Thoracic aorta (tissue), 2 donors: ENCODE measurements around the gene SEC16B. TPM values are rescaled to one million over a fixed set of nuclear protein-coding genes. Genes with fewer than 3 reads are reported as not detected.

ENCODE experiments used
- ATAC-seq: fragments of 150-250 bp; one replicate; pipeline ENCODE4 v1.8.0; 2017; ENCODE audit warnings: low read depth; ENCODE audit not compliant: insufficient number of reproducible peaks, low FRiP score
- DNase-seq: peaks from one replicate; pipeline ENCODE4 v3.0.0-alpha.2; 2020; ENCODE audit warnings: low spot score
- H3K27ac ChIP-seq, 2 donors: fragments of 200-600 bp; sonication (generic); 1 replicate in 1 of 2; 2 replicates in 1 of 2; pipeline ENCODE4 v1.5.1; 2016; ENCODE audit warnings: mild to moderate bottlenecking in 2 of 2, moderate library complexity in 2 of 2
- H3K27me3 ChIP-seq: fragments of 200-600 bp; sonication (generic); replicated peaks from 2 replicates; pipeline ENCODE4 v1.6.0; 2016; ENCODE audit warnings: mild to moderate bottlenecking; ENCODE audit not compliant: insufficient read depth
- H3K36me3 ChIP-seq: fragments of 200-600 bp; sonication (generic); one replicate; pipeline ENCODE4 v1.5.1; 2016
- H3K4me1 ChIP-seq, 2 donors: fragments of 200-600 bp; sonication (generic); 1 replicate in 1 of 2; 2 replicates in 1 of 2; pipeline versions ENCODE4 v1.5.1 to v1.6.0; 2016; ENCODE audit warnings: low read depth in 2 of 2, mild to moderate bottlenecking in 1 of 2; ENCODE audit not compliant: control insufficient read depth in 1 of 2
- H3K4me3 ChIP-seq: fragments of 200-600 bp; sonication (generic); 2 replicates; pipeline ENCODE4 v1.5.1; 2016; ENCODE audit warnings: mild to moderate bottlenecking
- H3K9me3 ChIP-seq: fragments of 200-600 bp; sonication (generic); 2 replicates; pipeline ENCODE4 v1.5.1; 2016
- CTCF ChIP-seq: fragments of 200-600 bp; sonication (generic); IDR thresholded peaks from one replicate; pipeline ENCODE4 v1.5.1; 2019; ENCODE audit warnings: antibody characterized with exemption
- total RNA-seq, 2 donors: library from RNA; depleted of rRNA; stranded (reverse); fragments of >200 nt; gene quantifications; one replicate each; pipeline versions ENCODE4 v1.1.0 to v1.2.3, GENCODE V29; 2016

SEC16B gene
- total RNA-seq, 2 donors from 2014 or later = 4.2 to 6.8 TPM

DNA sequence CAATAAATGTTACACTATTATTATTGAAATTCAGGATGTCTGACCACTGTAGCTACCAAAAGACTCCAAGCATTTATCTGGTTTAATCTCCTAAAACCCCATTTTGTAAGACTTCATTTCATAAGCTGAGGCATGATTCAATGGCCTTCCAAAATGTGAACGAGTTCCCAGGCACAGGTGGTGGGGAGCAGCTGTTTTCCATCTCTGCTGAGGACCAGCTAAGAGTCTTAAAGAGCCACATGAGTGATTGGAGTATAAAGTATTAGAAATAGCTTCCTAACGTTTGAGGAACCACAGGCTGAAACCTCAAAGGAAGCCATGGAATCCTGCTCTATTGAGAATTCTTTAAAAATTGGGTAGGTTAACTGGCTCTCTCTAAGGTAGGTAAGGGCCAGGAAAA, 44.9 kb downstream of the SEC16B start:
- no peaks in the 10 kb centered on the region for H3K9me3 ChIP-seq
- ATAC-seq = no peak
- H3K36me3 ChIP-seq = peaks cover 5% of the 10 kb centered on the region
- no peak overlapping the region for H3K4me3 ChIP-seq
- no peak for DNase-seq
- H3K27ac ChIP-seq = no peak overlapping the region
- H3K4me1 ChIP-seq = peaks cover 5 to 14% of the 10 kb centered on the region in 2 donors
- H3K27me3 ChIP-seq = no peaks in the 10 kb centered on the region
- TF ChIP-seq CTCF = no peak

DNA sequence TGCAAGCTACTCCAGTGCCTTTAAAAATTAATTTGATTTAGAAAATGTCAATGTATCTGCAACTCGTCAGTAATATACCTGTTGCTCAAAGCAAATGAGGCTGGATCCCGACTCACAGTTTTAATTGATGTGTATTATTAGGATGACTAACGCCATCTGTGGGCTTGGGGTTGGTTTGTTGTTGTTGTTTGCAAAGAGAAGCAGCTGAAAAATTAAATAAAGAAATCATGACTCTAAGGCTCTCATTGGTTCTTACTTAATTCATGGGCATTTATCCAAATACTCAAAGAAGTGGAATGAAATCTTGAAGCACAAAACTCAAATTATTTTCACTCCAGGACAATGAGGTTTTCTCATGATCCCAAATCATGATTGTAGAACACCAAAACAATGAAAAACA, 46.4 kb downstream of the SEC16B start:
- H3K4me3 ChIP-seq = no peak overlapping the region
- DNase-seq (no peak), ATAC-seq (no peak)
- H3K27me3 ChIP-seq = no peaks in the 10 kb centered on the region
- TF ChIP-seq CTCF = no peak
- peaks cover 5 to 14% of the 10 kb centered on the region in 2 donors for H3K4me1 ChIP-seq
- no peaks in the 10 kb centered on the region for H3K9me3 ChIP-seq
- H3K36me3 ChIP-seq = no peaks in the 10 kb centered on the region
- H3K27ac ChIP-seq = no peak overlapping the region

- Histone ChIP-seq H3K27me3 (no peaks in the 10 kb centered on the region), H3K4me1 (peaks cover under 1 to 10% of the 10 kb centered on the region in 2 donors), H3K27ac (no peak overlapping the region), H3K9me3 (no peaks in the 10 kb centered on the region), H3K36me3 (no peaks in the 10 kb centered on the region), H3K4me3 (no peak overlapping the region)
- DNase-seq = no peak
- TF ChIP-seq CTCF = no peak
- no peak for ATAC-seq
Measured at GRCh38 chr1:177922209-177922608, 47.6 kb downstream of the SEC16B start.

- Histone ChIP-seq H3K36me3 (no peaks in the 10 kb centered on the region), H3K9me3 (no peaks in the 10 kb centered on the region), H3K4me1 (peaks cover 0 to 4% of the 10 kb centered on the region in 2 donors), H3K27ac (no peak overlapping the region), H3K4me3 (no peak overlapping the region), H3K27me3 (no peaks in the 10 kb centered on the region)
- TF ChIP-seq CTCF = no peak
- DNase-seq (no peak), ATAC-seq (no peak)
Measured at GRCh38 chr1:177921590-177921989, 48.3 kb downstream of the SEC16B start.

DNA sequence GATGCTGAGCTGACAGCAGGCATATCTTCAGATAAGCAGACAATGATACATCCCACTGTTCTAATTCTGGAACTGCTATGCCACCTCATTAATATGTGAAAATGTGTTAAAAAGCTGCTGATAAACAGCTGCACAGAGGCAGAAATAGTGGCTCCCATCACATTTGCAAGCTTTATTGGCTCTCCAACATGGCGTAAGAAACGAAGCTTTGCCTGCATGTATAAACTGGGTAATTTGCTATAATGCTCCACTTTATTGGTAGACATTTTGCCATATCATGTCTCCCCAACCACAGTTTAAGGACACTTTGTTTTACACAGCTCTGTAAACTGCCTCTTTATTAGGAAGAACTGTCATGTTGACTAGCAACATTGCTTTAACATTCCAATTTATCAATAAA, 49.8 kb downstream of the SEC16B start:
- no peak overlapping the region for H3K27ac ChIP-seq
- H3K9me3 ChIP-seq = no peaks in the 10 kb centered on the region
- H3K4me1 ChIP-seq = no peaks in the 10 kb centered on the region
- DNase-seq (no peak), ATAC-seq (no peak)
- no peak overlapping the region for H3K4me3 ChIP-seq
- no peaks in the 10 kb centered on the region for H3K27me3 ChIP-seq
- TF ChIP-seq CTCF = no peak
- H3K36me3 ChIP-seq = no peaks in the 10 kb centered on the region
